WTC11 (cell line): ENCODE results near the gene SLC38A10. TPM values are rescaled to one million over a fixed set of nuclear protein-coding genes. Genes with fewer than 3 reads are reported as not detected.

ENCODE experiments used
- ATAC-seq: fragments of 200-7000 bp; cut with Tn5 transposase; 2 replicates; pipeline ENCODE4 v1.10.0; 2021; ENCODE audit warnings: mild to moderate bottlenecking, moderate library complexity
- CTCF ChIA-PET: fragments of 300-600 bp; sonication (Branson Sonifier 250); formaldehyde crosslinking; loops from one replicate; lab custom pipeline; 2021; ENCODE audit warnings: antibody characterized with exemption; lab: Charles Lee
- POLR2A ChIA-PET: fragments of 350-600 bp; sonication (Branson Sonifier 250); formaldehyde crosslinking; loops from one replicate; lab custom pipeline; 2021; ENCODE audit warnings: antibody characterized with exemption; lab: Charles Lee
- DNase-seq: peaks from one replicate; pipeline ENCODE4 v3.0.0; 2021; ENCODE audit warnings: low spot score
- H3K27ac Mint-ChIP-seq: 2 replicates; pipeline ENCODE4 v1.8.0; 2021; ENCODE audit warnings: mixed read lengths
- H3K27me3 Mint-ChIP-seq: 2 replicates; pipeline ENCODE4 v1.8.0; 2021; ENCODE audit warnings: low read depth, mild to moderate bottlenecking, moderate library complexity, mixed read lengths
- H3K36me3 Mint-ChIP-seq: 2 replicates; pipeline ENCODE4 v1.8.0; 2021; ENCODE audit warnings: mixed read lengths
- H3K4me1 Mint-ChIP-seq: 2 replicates; pipeline ENCODE4 v1.8.0; 2022; ENCODE audit warnings: mixed read lengths
- H3K4me3 Mint-ChIP-seq: 2 replicates; pipeline ENCODE4 v1.8.0; 2021; ENCODE audit warnings: mild to moderate bottlenecking, moderate library complexity, mixed read lengths
- H3K9me3 Mint-ChIP-seq: 2 replicates; pipeline ENCODE4 v1.8.0; 2021; ENCODE audit warnings: mixed read lengths
- JUN ChIP-seq: sonication (generic); formaldehyde crosslinking; IDR thresholded peaks from 2 replicates; pipeline ENCODE4 v1.8.0; 2023; ENCODE audit warnings: mild to moderate bottlenecking, missing genetic modification reagents
- NFATC4 ChIP-seq: fragments of 250-450 bp; sonication (Bioruptor Pico); IDR thresholded peaks from 2 replicates; pipeline ENCODE4 v1.9.0; 2021; ENCODE audit warnings: mild to moderate bottlenecking
- STAT6 ChIP-seq: sonication (generic); formaldehyde crosslinking; conservative IDR thresholded peaks from 2 replicates; pipeline ENCODE4 v1.8.1; 2023; ENCODE audit warnings: mild to moderate bottlenecking, low read depth, missing genetic modification reagents, moderate library complexity
- ZNF317 ChIP-seq: sonication (generic); formaldehyde crosslinking; IDR thresholded peaks from 2 replicates; pipeline ENCODE4 v1.8.1; 2023; ENCODE audit warnings: low read depth, mild to moderate bottlenecking, moderate library complexity, missing genetic modification reagents, borderline replicate concordance
- ZNF532 ChIP-seq: fragments of 250-450 bp; sonication (Bioruptor Pico); IDR thresholded peaks from 2 replicates; pipeline ENCODE4 v1.9.0; 2021; ENCODE audit warnings: mild to moderate bottlenecking, borderline replicate concordance
- ZNF671 ChIP-seq: fragments of 250-450 bp; sonication (Bioruptor Pico); IDR thresholded peaks from 2 replicates; pipeline ENCODE4 v1.8.0; 2021; ENCODE audit warnings: mild to moderate bottlenecking
- total RNA-seq: library from RNA; stranded (reverse); gene quantifications from 3 replicates; pipeline ENCODE4 v1.2.3, GENCODE V29; 2021
- TF ChIP-seq, protein P1 (sequence below): sonication (generic); formaldehyde crosslinking; IDR thresholded peaks from 2 replicates; pipeline ENCODE4 v1.8.1; 2022; ENCODE audit warnings: missing genetic modification reagents, borderline replicate concordance
- TF ChIP-seq, protein P2 (sequence below): sonication (generic); formaldehyde crosslinking; IDR thresholded peaks from 2 replicates; pipeline ENCODE4 v1.8.0; 2023; ENCODE audit warnings: missing genetic modification reagents, mild to moderate bottlenecking, borderline replicate concordance
- TF ChIP-seq, protein P3 (sequence below): sonication (generic); formaldehyde crosslinking; IDR thresholded peaks from 2 replicates; pipeline ENCODE4 v1.8.1; 2022; ENCODE audit warnings: low read depth, mild to moderate bottlenecking, moderate library complexity, missing genetic modification reagents, borderline replicate concordance
- TF ChIP-seq, protein P4 (sequence below): fragments of 250-450 bp; sonication (Bioruptor Pico); IDR thresholded peaks from 2 replicates; pipeline ENCODE4 v2.1.2; 2022; ENCODE audit warnings: mild to moderate bottlenecking, moderate library complexity

The SLC38A10 gene
- total RNA-seq, 1 experiment from 2014 or later, result 47.0 TPM

DNA sequence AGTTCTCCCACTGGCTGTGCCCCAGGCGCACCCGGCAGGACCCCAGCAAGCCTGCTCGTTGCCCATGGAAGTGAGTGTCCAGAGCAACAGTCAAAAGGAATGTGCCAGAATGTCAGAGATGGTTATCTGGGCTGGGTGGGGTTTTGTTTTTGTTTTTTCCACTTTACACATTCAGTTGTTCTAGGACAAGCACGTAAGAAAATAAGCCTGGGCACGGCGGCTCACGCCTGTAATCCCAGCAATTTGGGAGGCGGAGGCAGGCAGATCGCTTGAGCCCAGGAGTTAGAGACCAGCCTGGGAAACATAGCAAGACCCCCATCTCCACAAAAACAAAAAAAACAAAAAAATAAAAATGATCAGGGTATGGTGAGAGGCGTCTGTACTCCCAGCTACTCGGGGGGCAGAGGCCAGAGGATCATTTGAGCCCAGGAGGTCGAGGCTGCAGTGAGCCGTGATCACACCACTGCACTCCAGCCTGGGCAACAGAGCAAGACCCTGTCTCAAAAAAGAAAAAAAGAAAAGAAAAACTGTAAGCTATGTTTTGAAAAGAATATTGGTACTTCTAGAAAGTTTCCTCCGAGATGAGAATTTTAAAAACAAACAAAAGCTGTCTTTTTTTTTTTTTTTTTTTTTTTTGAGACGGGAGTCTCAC is 47.6 kb downstream of the SLC38A10 start (continued):
- TF ChIP-seq, protein P1, sequence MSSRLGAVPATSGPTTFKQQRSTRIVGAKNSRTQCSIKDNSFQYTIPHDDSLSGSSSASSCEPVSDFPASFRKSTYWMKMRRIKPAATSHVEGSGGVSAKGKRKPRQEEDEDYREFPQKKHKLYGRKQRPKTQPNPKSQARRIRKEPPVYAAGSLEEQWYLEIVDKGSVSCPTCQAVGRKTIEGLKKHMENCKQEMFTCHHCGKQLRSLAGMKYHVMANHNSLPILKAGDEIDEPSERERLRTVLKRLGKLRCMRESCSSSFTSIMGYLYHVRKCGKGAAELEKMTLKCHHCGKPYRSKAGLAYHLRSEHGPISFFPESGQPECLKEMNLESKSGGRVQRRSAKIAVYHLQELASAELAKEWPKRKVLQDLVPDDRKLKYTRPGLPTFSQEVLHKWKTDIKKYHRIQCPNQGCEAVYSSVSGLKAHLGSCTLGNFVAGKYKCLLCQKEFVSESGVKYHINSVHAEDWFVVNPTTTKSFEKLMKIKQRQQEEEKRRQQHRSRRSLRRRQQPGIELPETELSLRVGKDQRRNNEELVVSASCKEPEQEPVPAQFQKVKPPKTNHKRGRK, result no peak
- TF ChIP-seq ZNF317 (CRISPR knock-in tag), result no peak
- TF ChIP-seq NFATC4 (CRISPR knock-in tag), result no peak
- TF ChIP-seq, protein P2, sequence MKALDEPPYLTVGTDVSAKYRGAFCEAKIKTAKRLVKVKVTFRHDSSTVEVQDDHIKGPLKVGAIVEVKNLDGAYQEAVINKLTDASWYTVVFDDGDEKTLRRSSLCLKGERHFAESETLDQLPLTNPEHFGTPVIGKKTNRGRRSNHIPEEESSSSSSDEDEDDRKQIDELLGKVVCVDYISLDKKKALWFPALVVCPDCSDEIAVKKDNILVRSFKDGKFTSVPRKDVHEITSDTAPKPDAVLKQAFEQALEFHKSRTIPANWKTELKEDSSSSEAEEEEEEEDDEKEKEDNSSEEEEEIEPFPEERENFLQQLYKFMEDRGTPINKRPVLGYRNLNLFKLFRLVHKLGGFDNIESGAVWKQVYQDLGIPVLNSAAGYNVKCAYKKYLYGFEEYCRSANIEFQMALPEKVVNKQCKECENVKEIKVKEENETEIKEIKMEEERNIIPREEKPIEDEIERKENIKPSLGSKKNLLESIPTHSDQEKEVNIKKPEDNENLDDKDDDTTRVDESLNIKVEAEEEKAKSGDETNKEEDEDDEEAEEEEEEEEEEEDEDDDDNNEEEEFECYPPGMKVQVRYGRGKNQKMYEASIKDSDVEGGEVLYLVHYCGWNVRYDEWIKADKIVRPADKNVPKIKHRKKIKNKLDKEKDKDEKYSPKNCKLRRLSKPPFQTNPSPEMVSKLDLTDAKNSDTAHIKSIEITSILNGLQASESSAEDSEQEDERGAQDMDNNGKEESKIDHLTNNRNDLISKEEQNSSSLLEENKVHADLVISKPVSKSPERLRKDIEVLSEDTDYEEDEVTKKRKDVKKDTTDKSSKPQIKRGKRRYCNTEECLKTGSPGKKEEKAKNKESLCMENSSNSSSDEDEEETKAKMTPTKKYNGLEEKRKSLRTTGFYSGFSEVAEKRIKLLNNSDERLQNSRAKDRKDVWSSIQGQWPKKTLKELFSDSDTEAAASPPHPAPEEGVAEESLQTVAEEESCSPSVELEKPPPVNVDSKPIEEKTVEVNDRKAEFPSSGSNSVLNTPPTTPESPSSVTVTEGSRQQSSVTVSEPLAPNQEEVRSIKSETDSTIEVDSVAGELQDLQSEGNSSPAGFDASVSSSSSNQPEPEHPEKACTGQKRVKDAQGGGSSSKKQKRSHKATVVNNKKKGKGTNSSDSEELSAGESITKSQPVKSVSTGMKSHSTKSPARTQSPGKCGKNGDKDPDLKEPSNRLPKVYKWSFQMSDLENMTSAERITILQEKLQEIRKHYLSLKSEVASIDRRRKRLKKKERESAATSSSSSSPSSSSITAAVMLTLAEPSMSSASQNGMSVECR, result no peak

- POLR2A ChIA-PET, result no interaction called here
- Mint-ChIP-seq H3K36me3 (no peaks in the 10 kb centered on the region), H3K27ac (peak overlapping the region; percentile 49; the same call in 1 of the 2 replicates), H3K4me3 (no peak overlapping the region), H3K4me1 (peaks cover 9% of the 10 kb centered on the region), H3K9me3 (no peaks in the 10 kb centered on the region), H3K27me3 (no peaks in the 10 kb centered on the region)
- TF ChIP-seq JUN (CRISPR knock-in tag) (no peak), STAT6 (CRISPR knock-in tag) (no peak), ZNF532 (CRISPR knock-in tag) (no peak), ZNF671 (CRISPR knock-in tag) (no peak), ZNF317 (CRISPR knock-in tag) (no peak)
- TF ChIP-seq, protein P3, sequence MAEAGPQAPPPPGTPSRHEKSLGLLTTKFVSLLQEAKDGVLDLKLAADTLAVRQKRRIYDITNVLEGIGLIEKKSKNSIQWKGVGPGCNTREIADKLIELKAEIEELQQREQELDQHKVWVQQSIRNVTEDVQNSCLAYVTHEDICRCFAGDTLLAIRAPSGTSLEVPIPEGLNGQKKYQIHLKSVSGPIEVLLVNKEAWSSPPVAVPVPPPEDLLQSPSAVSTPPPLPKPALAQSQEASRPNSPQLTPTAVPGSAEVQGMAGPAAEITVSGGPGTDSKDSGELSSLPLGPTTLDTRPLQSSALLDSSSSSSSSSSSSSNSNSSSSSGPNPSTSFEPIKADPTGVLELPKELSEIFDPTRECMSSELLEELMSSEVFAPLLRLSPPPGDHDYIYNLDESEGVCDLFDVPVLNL, result no peak
- TF ChIP-seq, protein P4, sequence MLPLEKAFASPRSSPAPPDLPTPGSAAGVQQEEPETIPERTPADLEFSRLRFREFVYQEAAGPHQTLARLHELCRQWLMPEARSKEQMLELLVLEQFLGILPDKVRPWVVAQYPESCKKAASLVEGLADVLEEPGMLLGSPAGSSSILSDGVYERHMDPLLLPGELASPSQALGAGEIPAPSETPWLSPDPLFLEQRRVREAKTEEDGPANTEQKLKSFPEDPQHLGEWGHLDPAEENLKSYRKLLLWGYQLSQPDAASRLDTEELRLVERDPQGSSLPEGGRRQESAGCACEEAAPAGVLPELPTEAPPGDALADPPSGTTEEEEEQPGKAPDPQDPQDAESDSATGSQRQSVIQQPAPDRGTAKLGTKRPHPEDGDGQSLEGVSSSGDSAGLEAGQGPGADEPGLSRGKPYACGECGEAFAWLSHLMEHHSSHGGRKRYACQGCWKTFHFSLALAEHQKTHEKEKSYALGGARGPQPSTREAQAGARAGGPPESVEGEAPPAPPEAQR (CRISPR knock-in tag), result no peak
- no peak for DNase-seq
- no peak for ATAC-seq
- CTCF ChIA-PET, result no interaction called here
Measured at GRCh38 chr17:81246679-81247338, 48.3 kb downstream of the SLC38A10 start.
